ENCODE data around the gene ELOB. TPM values are rescaled to one million over a fixed set of nuclear protein-coding genes. Genes with fewer than 3 reads are reported as not detected.

The ELOB gene
- total and polyA plus RNA-seq, 2 of the 8 experiments (the other 6 are each of a cell fraction or from before 2014, with no cell fraction given): 237 to 1,357 TPM

- no peak for FAIRE-seq
- Histone ChIP-seq H4K5ac (ENCODE audit: insufficient read length, low read depth, low read length) (no peak overlapping the region), H2BK12ac (ENCODE audit: low read depth, low read length) (no peak overlapping the region), H3K23me2 (ENCODE audit: low read depth, low read length) (no peaks in the 10 kb centered on the region), H3K23ac (ENCODE audit: insufficient read length) (no peak overlapping the region), H3K9me3 (ENCODE audit: insufficient read depth in 2 of 2, low read depth in 1 of 2, low read length in 1 of 2) (no peaks in the 10 kb centered on the region), H3K4me3 (ENCODE audit: extremely low read depth in 1 of 4, insufficient read depth in 2 of 4, low read depth in 3 of 4, low read length in 4 of 4) (no peak overlapping the region), H3K79me2 (ENCODE audit: control insufficient read depth in 1 of 2, insufficient read depth in 2 of 2, low read length in 2 of 2) (no peaks in the 10 kb centered on the region), H4K20me1 (replicated peaks in 1 of 2; ENCODE audit: control insufficient read depth in 1 of 2, insufficient read depth in 2 of 2, low read length in 2 of 2) (no peaks in the 10 kb centered on the region), H3K79me1 (ENCODE audit: low read depth, low read length) (no peaks in the 10 kb centered on the region), H3K4me1 (replicated peaks in 1 of 4; ENCODE audit: control insufficient read depth in 3 of 4, insufficient read depth in 4 of 4, low read length in 3 of 4) (peaks cover 0 to 3% (median 0%) of the 10 kb centered on the region in 4 experiments; a peak in 4 of 7 replicates), H3K27me3 (replicated peaks in 1 of 4; ENCODE audit: control insufficient read depth in 3 of 4, extremely low read depth in 1 of 4, insufficient read depth in 3 of 4, low read length in 3 of 4) (no peaks in the 10 kb centered on the region), H3K27ac (ENCODE audit: low read depth, low read length) (no peak overlapping the region), H2BK20ac (ENCODE audit: low read length) (no peak overlapping the region), H2BK120ac (replicated peaks; ENCODE audit: low read depth, low read length) (no peak overlapping the region), H4K8ac (ENCODE audit: extremely low read depth, insufficient read depth, low read length) (peak overlapping the region; percentile 35), H3K9ac (replicated peaks in 1 of 4; ENCODE audit: extremely low read depth in 1 of 4, low read depth in 3 of 4, low read length in 3 of 4) (no peak overlapping the region), H3K56ac (replicated peaks; ENCODE audit: insufficient read length, low read depth, low read length) (no peak overlapping the region), H2AK5ac (ENCODE audit: low read depth, low read length) (no peak overlapping the region), H2AFZ (ENCODE audit: low read length) (no peak overlapping the region), H3K36me3 (ENCODE audit: control insufficient read depth in 2 of 4, insufficient read depth in 4 of 4, low read length in 3 of 4) (no peaks in the 10 kb centered on the region), H4K91ac (replicated peaks; ENCODE audit: insufficient read length, low read length) (no peak overlapping the region), H3K4ac (replicated peaks; ENCODE audit: insufficient read length, low read depth, low read length) (no peak overlapping the region), H2BK5ac (ENCODE audit: low read depth, low read length) (no peak overlapping the region), H3K14ac (ENCODE audit: insufficient read length) (no peak overlapping the region), H2BK15ac (ENCODE audit: low read length) (no peak overlapping the region), H3K4me2 (ENCODE audit: insufficient read depth in 1 of 2, low read depth in 2 of 2, low read length in 2 of 2) (no peak overlapping the region), H3K18ac (ENCODE audit: extremely low read depth, low read length) (no peak overlapping the region)
- WGBS, 2 experiments (ENCODE audit: extremely low coverage in 1 of 2, insufficient coverage in 1 of 2, insufficient read length in 1 of 2, insufficient replicate concordance in 2 of 2, low coverage in 1 of 2, low lambda C conversion rate in 2 of 2, missing lambda C conversion rate in 1 of 2): 55% methylated on average over 3 of the region's 5 CpGs; no CpG with 5 or more reads in 1 of the 2 experiments
- ChIA-PET POLR2A (ENCODE audit: partially characterized antibody) (interaction anchor here (1.0 to 8.0 kb wide), 4 partner anchors 9 to 22 kb away, joined by 4 to 96 read pairs (median 6); partner anchors contain the start of gene SRRM2), CTCF (ENCODE audit: partially characterized antibody) (interaction anchor here (0.8 to 1.3 kb wide), 2 partner anchors 13 to 117 kb away, joined by 3 to 4 read pairs; no protein-coding TSS in a partner anchor)
- no peak for DNase-seq (ENCODE audit: low read depth in 1 of 2, low spot score in 2 of 2)
- no peak for TF ChIP-seq USF2 (IDR thresholded peaks at IDR 0.05; ENCODE audit: low read length)
- no peak for TF ChIP-seq TAF7 (optimal IDR thresholded peaks at IDR 0.05; ENCODE audit: borderline replicate concordance, low read depth, low read length)
- TF ChIP-seq RFX5 (IDR thresholded peaks at IDR 0.05; ENCODE audit: borderline replicate concordance, low read depth, low read length): no peak
- TF ChIP-seq GTF2F1 (IDR thresholded peaks at IDR 0.05; ENCODE audit: borderline replicate concordance, low read depth, low read length): no peak
- TF ChIP-seq MAFK (IDR thresholded peaks at IDR 0.05; ENCODE audit: low read depth, low read length): no peak
- no peak for TF ChIP-seq POLR2A (IDR thresholded peaks at IDR 0.05; ENCODE audit: control extremely low read depth in 1 of 2, low read depth in 2 of 2, low read length in 2 of 2)
- TF ChIP-seq E2F6 (IDR thresholded peaks at IDR 0.05): no peak
- TF ChIP-seq TCF12 (IDR thresholded peaks at IDR 0.05; ENCODE audit: low read depth, low read length): no peak
- TF ChIP-seq BCL11A (IDR thresholded peaks at IDR 0.05; ENCODE audit: low read depth in 2 of 2, low read length in 2 of 2): no peak
- no peak for TF ChIP-seq JUND (IDR thresholded peaks at IDR 0.05; ENCODE audit: low read length)
- TF ChIP-seq SIRT6 (IDR thresholded peaks at IDR 0.05; ENCODE audit: low read length): no peak
- TF ChIP-seq EP300 (IDR thresholded peaks at IDR 0.05; ENCODE audit: borderline replicate concordance in 1 of 2, low read depth in 2 of 2, low read length in 2 of 2): no peak
- no peak for TF ChIP-seq SAP30 (IDR thresholded peaks at IDR 0.05; ENCODE audit: insufficient read depth, insufficient replicate concordance, low read length)
Measured at GRCh38 chr16:2737238-2737605, 39.9 kb downstream of the ELOB start.
